GM18499 (cell line): ENCODE measurements around the gene CHD6.

Experiments
- ATAC-seq: cut with Tn5 transposase; IDR thresholded peaks from one replicate; pipeline ENCODE4 v1.9.1; 2021; ENCODE audit warnings: moderate number of reproducible peaks; ENCODE audit not compliant: insufficient read depth, unreplicated experiment

Gene CHD6, protein sequence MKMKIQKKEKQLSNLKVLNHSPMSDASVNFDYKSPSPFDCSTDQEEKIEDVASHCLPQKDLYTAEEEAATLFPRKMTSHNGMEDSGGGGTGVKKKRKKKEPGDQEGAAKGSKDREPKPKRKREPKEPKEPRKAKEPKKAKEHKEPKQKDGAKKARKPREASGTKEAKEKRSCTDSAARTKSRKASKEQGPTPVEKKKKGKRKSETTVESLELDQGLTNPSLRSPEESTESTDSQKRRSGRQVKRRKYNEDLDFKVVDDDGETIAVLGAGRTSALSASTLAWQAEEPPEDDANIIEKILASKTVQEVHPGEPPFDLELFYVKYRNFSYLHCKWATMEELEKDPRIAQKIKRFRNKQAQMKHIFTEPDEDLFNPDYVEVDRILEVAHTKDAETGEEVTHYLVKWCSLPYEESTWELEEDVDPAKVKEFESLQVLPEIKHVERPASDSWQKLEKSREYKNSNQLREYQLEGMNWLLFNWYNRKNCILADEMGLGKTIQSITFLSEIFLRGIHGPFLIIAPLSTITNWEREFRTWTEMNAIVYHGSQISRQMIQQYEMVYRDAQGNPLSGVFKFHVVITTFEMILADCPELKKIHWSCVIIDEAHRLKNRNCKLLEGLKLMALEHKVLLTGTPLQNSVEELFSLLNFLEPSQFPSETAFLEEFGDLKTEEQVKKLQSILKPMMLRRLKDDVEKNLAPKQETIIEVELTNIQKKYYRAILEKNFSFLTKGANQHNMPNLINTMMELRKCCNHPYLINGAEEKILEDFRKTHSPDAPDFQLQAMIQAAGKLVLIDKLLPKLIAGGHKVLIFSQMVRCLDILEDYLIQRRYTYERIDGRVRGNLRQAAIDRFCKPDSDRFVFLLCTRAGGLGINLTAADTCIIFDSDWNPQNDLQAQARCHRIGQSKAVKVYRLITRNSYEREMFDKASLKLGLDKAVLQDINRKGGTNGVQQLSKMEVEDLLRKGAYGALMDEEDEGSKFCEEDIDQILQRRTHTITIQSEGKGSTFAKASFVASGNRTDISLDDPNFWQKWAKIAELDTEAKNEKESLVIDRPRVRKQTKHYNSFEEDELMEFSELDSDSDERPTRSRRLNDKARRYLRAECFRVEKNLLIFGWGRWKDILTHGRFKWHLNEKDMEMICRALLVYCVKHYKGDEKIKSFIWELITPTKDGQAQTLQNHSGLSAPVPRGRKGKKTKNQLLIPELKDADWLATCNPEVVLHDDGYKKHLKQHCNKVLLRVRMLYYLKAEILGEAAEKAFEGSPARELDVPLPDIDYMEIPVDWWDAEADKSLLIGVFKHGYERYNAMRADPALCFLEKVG (N-terminal part only)

DNA sequence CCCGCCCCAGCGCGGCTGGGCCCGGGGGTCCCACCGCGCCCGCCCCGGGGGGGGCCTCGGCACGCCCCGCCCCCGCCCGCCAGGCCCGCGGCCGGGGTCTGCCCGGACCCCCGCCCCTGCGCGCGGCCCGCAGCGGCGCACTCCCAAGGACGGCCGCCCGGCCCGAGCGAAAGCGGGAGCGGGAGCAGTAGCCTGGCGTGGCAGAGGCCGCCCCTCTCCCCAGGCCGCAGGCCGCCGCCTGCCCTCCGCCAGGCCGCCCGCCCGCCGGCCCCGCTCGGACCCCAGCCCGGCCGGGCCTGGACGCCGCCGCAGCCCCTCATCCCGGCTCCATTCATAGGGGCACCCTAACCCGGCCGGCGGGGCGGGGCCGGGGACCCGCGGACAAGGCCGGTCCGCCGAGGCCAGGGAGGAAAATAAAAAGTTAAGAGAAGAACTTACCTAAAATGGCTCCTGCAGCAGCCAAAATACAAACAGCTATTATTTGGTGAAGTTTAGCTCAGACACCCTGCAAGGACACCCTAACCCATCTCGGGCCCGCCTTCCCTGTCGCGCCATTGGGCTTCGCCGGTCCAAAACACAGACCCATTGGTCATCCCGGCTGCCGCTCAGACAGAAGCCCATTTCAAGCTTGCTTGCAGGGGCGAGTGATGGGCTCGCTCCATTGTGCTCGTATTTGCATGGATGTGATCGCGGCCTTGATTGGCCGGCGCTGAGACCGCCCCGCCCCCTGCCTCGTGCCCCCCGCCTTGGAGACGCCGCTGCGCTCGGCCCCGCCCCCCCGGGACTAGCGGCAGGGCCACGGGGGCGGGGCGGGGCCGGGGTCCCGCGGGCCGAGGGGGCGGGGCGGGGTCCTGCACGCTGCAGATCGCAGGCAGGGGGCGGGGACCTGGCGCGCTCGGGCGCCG is at the start of gene CHD6:
Gene CHD6, minus strand, starts transcription at position 476 of the 905 bp plus-strand sequence. CDS start 67,040 bp downstream, outside the sequence.
- peak; percentile 98 for ATAC-seq

DNA sequence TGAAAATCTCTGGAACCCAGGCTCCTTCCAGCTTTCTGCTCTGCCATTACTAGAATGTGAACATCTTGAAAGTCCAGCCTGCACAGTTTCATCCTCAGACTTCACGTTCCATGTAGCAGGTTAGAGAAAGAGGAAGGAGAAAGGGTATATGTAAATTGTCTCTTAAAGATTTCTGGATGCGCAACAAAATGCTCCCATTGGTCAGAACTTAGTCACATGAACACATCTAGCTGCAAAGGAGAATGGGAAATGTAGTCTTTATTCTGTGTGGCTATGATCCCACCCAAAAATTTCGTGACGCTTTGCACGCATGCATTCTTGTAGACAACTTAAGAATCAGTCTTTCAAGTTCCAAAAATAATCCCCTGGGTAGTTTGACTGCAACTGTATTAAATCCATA is 46.4 kb upstream of the CHD6 start:
- ATAC-seq: peak; percentile 77

DNA sequence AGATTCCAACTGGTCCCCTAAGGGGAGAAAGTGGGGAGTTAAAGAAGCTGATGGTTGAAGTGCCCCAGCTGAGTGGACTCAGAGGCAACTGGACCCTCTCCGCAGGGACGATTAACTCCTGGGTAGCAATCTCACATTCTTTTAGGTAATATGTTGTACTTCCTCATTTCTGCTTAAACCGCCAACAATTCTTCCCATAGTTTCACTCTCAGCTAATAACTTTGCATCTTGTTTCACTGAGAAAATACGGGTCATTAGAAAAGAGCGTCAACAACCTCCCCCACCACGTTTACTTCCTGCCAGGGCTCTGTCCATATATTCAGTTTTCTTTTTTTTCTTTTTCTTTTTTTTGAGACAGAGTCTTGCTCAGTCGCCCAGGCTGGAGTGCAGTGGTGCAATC is 39.5 kb upstream of the CHD6 start:
- ATAC-seq: no peak

DNA sequence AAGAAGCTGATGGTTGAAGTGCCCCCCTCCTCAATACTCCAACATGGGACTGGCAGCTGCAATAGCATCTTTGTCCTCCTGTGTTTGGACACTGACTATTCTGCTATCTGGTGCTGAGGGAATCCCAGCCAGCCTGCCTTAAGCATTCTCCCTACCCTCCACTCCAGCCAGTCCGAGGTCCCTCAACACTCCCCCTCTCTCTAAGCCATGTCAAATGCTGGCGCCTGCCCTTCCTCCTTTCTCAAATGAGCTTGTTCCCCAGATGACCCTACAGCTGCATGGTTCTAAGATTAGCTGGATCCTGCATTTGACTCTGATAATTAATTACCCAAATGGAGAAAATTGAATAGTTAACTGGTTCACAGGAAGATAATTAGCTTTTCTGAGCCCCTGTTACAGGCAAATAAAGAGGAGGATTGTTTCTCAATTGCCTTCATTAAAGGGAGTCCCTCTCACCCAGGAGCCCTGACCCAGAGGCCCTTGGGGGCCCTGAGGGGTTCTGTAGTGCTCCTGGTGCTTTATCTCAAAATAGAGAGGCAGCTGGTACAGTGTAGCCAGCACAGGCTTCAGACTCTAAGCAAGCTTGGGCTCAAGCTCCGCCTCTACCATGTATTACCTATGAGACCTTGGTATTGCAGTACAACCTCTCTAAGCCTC is 37.9 kb upstream of the CHD6 start:
- no peak for ATAC-seq

DNA sequence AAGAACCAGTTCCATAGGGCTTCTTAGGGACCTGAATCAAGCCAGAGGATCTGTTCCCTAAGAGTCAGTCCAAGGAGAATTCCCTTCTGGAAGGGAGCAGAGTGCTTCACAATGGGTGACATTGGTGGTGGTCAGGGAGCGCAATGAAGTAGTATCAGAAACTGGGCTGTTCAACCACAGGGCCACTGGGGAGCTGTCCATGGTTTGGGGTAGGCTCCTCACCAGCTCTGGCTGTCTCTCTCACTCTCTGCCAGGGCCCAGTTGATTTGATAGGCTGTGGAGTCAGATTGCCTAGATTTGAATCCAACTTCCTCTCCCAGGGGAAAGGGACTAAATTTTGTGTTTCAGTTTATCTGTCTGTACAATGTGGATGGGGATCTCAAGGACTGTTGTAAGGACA is 36.7 kb upstream of the CHD6 start:
- ATAC-seq: no peak

DNA sequence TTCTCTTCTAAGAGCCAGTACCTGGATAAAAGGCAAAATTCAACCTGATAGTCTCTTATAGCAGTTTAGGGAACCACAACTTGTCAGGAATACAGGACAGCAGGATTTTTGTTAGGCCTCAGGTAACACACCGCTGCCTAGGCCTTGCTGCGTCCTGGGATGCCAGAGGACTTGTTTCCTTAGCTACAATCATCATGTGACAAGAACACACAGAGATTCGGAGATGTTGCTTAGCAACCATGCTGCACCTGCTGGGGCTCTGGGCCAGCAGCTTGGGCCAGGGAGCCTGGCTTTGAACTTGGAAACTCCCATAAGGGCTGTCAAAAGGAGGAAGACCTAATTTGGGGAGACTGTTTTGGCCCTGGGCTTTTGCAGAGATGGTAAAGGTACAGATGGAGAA is 36.1 kb upstream of the CHD6 start:
- no peak for ATAC-seq

DNA sequence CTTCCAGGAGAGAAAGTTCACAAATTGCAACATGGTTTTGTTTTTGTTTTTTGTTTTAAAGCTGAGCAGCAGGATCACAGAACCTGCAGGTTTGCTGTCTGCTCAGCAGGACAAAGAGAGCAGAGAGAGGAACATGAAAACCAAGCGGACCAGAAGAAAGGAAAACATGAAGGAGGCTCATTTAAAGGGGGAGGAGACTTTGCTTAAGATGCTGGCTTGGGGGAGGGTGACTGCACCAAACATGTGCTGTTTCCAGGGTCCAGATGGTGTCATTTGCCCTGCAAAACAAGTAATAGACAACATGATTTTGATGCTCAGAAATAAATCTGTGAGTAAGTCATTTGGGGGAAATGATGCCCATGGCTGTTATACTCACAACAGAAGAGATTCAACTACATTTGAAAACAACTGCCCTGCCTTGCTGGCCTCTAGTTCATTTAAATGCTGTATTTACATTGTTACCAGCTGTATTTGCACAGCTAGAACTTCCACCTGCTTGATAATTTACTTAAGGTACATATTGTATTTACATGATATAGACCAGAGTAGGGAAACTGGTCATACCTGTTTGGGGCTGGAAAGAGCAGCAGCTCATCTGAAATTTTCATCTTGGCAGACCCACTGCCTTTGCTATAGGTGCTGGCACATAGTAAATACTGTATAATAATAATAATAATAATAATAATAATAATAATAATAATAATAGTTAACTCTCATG is 32.2 kb upstream of the CHD6 start:
- ATAC-seq: no peak

DNA sequence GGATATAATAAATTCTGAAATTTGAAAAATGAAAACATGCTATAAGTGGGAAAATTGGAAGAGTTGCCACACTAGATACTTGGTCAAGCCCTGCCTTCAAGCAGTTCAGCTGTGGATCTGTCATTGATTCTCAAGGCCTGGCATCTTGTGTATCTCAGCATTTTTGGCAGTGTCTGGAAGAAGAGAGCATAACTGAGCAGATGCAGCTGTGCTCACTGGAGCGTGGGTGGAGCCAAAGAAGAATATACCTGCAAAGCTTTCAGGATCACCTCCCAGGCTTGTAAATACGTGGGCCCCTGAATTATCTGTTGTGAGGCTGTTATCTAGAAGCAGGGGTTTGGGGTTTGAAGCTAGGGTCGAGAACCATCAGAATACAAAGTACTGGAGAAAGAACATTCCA is 31.3 kb upstream of the CHD6 start:
- ATAC-seq: no peak

DNA sequence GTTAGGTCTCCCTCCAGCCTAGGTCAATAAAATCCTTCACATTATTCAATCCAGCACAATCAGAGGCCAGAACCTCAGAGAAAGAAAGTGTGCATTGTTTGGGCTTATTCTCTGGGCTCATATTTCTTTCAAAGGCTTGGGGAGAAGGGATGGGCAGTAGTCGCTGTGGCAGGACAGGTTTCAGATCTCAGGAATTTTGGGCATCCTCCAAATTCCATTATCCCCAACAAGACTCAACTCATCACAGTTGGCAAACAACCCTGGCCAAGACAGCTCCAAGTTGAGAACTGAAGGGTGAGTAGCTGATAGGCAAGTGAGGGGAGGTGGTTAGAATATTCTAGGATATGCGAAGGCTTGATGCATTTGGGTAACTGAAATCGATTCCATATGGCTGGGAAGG is 27.2 kb upstream of the CHD6 start:
- no peak for ATAC-seq

DNA sequence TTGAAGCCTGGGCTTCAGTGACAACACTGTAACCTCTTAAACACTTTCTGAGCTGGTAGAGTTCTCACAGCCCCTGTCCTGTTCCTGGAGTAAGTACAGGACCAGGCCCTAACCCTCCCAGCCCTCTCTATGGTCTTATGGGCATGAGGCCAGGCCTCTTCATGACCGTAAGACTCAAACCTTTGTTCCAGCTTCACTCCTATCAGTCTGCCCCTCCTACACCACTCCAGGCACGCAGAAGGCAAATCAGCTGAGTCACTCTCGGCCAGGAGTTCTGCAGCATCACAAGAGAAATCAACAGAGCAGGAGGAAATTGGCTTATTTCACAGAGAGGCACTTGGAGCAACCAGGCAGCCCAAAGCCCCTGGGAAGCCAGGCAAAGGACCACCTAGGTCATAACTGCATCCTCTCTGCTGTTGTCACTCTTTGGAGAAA is 25.3 kb upstream of the CHD6 start:
- no peak for ATAC-seq

DNA sequence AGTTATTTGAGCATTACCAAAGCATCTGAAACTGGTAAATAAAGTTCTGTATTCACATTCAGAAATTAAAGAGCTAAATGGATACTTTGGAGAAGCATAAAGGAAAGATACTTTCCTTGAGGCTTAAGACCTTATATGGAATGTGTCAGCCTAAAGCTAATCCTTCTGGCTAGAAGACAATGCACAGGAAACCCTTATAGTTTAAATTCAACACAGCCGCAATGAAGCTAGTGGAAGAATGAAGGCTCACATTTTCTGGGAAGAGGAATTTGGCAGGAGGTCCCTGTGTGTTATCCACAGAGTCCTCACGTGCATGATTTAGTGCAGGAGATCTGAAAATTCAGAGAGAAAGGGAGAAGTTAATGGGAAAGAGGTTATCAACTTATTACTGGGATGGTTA is 21.5 kb upstream of the CHD6 start:
- ATAC-seq: no peak

DNA sequence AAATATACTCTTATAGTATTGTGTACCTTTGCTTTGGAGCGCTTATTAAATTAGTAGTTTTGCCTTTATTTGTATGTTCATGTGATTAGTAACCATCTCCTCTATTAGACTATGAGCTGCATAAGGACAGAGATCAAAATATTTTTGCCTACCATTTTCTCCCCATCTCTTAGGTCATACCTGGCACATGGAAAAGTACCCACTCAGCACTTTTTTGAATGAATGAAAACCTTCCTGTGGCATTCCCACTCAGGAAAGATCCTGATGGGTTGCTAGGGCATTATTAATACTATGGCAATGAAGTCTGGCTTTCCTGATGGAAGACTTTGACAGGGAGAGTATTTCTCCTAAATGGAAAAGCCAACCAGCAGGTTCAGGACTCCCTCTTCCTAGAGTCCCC is 20.3 kb upstream of the CHD6 start:
- no peak for ATAC-seq

DNA sequence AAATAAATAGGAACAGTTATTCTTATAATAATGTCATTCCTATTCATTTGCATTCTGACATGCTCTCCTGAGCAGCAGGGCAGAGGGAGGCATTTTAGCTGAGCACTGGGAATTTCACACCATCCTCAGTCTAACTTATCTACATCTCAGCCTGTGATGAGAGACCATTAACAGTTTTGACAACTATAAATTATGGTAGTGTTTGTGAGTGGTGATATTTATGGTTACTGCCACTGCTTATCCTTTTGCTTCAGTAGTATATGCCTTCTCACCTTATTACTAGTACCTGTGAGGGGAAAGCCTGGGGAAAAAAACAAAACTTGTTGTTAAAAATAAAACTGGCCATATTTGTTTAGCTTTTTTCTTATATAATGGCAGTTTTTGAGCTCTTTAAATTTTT is 17.0 kb upstream of the CHD6 start:
- no peak for ATAC-seq

DNA sequence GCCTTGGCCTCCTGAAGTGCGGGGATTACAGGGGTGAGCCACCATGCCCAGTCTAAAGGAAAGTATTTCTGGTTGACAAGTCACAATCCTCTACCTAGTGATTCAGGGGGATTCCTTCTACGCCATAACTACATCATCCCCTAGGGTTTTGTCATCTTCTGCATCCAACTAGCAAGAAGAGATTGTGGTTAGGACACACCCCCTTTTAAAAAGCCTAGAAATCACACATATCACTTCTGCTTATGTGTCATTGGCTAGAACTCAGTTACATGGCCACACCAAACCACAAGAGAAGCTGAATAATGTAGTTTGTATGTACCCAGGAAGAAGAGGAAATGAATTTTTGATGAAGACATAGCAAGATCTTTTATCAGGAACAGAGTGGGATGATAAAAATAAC is 14.7 kb upstream of the CHD6 start:
- no peak for ATAC-seq

DNA sequence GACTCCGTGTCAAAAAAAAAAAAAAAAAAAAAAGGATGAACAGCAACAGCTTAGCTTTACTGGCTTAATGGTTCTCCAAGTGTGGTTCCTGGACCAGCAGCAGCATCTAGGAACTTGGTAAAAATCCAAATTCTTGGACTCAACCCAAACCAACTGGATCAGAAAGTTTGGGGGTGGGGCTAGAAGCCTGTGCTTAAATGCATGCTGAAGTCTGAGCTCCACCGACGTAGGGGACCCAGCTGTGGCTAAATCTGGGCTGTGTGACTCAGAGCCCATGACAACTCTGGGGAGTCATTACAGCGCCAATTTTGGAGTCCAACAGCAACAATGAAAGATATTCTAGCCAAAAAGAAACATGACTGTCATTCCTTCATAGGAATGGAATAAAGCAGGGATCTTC is 13.6 kb upstream of the CHD6 start:
- ATAC-seq: no peak

DNA sequence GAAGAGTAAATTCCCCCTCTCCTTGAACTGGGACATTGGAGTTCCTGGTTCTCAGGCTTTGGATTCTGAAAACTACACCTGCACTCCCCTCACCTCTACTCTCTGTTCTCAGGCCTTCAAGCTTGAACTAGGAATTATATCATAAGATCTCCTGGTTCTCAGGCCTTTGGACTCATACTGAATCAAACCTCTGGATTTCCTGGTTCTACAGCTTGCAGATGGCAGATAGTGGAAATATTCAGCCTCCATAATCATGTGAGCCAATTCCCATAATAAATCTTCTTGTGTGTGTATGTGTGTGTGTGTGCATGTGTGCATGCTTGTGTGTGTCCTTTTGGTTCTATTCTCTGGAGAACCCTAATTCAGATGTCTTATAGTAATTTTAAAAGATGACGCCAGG is 12.7 kb upstream of the CHD6 start:
- ATAC-seq: no peak

DNA sequence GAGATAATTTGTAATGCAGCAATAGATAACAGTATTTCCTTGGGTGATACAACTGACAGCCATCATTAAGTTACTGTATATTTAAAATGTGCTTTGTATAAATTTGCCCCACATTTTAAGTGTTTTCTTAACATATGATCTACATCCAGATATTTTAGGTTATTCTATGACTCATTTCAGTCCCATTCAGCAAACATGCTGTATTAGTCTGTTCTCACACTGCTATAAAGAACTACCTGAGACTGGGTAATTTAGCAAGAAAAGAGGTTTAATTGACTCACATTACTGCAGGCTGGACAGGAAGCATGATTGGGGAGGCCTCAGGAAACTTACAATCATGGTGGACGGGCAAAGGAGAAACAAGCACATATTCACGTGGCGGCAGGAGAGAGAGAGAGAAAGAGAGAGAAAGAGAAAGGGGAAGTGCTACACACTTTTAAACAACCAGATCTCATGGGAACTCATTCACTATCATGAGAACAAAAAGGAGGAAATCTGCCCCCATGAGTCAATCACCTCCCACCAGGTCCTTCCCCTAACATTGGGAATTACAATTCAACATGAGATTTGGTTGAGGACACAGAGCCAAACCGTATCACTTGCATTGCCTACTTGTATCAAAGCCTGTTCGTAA is 9.6 kb upstream of the CHD6 start:
- no peak for ATAC-seq

DNA sequence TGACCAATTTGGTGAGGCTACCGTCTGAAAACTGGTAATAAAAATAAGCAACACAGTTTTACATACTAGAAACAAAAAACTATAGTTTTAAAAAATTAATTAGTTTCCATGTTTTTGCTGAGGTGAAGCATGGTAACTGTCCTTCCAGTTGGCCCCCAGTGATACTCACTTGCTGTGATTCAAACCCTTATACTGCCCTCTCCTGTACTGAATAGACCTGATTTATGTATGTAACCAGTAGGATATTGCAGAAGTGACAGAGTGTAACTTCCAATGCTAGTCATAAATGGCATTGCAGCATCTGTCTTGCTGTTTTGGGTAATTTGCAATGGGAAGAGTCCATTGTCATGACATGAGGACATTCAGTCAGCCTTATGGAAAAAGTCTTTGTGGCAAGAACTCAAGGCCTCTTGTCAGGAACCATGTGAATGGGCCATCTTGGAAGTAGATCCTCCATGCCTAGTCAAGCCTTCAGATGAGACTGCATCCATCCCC is 8.9 kb upstream of the CHD6 start:
- ATAC-seq: no peak
